Germinal center (tissue), 1 donor: Measurements from ENCODE around the gene MYO1D.
"Not testable (repeated sequence)": the region's sequence is repeated elsewhere in the genome, so short reads cannot be mapped to it uniquely, and the experiment has no call there.

ENCODE experiments used
- DNase-seq: peaks from one replicate; pipeline ENCODE4 v3.0.0; 2012; ENCODE audit warnings: mixed read lengths, low spot score

The MYO1D gene

DNA sequence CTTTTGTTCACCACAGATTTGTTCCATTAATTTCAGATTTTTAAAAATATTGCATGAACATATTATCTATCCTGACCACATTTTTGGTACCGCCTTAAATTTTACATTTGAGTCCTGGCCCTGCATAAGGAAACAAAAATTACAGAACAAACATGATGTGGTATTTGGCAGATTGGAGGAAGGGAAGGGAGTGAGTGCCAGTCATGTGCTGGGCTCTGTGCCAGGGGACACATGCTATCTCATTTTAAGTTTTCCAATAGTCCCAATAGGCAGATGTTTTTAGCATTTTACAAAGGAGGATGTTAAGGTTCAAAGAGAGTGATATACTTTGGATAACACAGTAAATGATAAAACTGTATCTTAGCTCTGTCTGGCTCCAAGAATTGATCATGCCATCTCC lies 205.0 kb downstream of the MYO1D start:
- DNase-seq, result no peak

DNA sequence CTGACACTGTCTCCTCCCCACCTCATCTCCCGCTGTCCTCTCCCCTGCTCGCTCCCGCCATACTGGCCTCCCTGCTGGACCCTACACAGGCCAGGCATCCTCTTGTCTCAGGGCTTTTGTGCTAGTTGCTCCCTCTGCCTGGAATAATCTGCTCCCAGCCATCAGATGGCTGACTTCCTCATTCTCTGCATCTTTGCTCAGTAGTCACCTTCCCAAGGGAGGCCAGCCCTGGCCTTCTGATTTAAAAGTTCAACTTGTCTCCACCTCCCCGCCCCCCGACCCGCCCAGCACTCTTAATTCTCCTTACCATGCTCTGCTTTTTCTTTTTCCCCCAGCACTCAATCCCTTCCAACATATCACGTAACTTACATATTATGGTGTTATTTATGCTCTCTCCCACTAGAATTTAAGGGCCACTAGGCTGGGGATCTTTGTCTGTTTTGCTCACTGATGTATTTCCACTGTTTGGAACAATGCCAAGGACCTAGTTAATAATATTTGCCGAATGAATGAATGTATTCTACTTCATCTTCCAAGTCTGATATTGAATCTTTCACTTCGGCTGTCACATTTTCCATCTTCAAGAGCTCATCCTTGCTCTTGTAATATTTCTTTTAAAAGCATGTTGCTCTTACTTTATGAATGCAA lies 211.9 kb downstream of the MYO1D start:
- no peak for DNase-seq

DNA sequence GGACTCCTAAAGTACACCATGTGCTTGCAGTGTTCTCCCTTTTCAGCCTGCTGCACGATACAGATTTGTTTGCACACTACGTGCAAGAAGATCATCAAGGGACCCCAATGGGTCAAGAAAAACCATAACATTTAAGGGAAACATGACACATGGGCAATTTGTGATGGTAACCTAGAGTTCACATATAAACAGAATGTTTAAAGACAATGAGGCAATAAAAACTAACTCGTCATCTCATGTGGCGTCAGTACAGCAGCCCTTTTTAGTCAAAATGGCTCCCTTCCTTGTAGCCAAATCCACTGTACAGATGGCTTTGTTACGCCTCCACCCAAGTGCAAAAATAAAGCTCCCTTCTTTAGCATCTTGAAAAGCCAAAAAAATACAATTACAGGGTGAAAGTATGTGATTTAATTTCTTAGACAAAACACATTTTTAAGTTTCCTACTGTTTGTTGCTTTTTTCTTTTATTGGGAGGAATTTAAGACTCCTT lies 216.4 kb downstream of the MYO1D start:
- no peak for DNase-seq

DNA sequence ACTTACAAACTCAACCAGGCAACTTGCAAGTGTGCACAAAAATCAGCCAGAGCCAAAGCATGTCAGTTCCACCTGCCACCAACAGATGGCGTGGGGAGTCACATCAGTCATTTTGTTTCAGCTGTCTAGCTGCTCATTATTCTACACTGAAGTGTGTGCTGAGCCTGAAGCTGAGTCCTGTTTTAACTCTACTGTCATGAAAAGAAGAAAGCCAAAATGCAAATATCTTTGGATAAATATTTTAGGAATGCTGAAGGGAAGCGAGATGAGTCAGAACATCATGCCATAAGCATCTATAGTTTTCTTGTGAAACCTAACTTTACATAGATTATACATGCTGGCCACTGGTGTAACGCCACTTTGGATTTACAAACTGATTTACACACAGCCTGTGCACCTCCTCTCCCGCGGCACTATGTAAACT lies 217.5 kb downstream of the MYO1D start:
- DNase-seq, result peak; percentile 78

DNA sequence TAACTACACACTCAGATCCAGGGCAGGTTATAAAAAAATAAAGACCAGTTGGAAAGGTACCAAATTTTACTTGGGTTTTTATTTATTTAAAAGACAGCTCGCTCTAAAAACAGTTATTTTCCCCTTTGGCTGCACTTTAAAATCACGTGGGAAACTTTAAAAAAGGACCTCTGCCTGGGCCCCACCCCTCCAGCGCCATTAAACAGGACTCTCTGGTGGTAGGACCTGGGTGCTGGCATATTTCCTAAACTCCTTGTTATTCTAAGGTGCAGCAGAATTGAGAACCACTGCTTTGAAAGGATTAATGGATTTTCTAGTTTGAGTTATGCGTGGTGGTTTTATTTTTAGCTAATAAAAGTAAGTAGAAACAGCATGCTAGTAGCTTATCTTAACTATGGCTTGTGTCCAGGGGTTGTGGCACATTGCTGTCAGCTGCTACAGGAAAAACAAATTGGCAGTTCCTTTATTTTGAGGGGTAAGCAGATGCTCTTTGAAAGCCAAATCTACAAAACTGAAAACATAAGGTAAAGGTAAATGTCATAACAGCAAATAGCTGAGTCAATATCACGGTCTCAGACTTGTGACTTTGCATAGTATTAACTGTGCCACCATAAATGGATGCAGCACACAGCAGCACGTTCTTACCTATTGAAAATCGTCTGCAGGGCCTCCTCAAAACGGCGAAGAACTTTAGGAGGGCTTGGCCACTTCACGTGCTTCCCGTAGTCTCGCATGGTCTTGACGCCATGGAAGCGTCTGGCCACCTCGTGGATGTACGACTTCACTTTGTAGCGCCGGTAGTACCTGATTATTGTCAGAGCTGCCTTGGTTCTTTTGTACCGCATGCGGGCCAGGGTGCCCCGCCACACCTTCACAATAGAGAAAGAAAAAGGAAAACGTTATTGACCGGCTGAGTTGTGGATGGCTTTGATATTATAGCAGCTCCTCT lies 218.2 kb downstream of the MYO1D start:
- no peak for DNase-seq

DNA sequence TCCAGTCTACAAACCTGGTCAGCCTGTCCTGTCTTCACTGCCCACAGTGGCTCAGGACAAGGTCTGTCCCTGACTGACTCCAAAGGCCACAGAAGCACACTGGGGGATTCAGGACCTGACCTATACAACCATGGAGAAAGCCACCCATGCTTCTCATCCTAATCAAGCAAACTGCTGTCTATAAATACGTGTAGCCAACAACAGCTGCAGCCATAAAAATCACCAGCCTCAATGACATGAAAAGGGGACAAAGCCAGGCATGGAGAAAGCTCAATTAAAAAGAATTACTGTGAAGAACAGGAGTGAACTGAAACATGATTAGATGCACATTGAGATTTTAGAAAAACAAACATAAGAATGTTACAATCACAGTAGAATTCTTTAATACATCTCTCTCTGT lies 220.0 kb downstream of the MYO1D start:
- DNase-seq, result no peak

DNA sequence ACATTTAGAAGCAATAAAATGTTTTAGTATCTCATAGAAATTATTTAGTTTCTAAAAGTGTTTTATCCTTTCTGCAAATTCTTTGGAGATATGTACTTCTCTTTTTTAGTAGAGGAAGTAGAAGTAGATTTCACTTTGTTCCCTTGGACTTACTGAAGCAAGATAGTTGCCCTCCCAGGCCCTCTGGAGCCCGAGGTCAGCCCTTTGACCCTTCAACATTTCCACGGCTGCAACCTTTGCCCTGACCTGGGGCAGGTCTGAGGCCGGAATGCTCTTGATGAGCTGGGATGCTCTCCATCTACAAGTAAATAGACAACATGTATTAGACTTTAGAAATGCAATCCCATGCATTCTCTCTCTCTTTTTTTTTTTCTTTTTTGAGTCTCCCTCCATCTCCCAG lies 222.6 kb downstream of the MYO1D start:
- no peak for DNase-seq

DNA sequence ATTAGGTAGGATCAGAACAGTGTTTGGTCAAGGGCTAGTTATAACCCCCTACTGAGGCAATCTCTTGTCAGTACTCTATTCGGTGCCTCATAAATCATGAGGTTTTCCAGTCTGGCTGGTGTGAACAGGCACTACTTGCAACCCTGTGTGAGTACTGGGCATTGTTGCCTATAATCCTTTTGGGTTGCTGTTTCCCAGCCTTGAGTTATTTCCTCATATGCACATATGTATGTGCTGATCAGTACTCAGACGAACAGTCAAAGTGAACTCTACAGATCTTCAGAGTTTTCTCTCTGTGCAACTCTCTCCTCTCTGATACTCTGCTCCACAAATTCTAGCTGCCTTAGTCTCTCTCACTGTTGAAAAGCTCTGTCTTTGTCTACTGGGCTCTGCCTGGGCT lies 225.8 kb downstream of the MYO1D start:
- DNase-seq, result no peak

DNA sequence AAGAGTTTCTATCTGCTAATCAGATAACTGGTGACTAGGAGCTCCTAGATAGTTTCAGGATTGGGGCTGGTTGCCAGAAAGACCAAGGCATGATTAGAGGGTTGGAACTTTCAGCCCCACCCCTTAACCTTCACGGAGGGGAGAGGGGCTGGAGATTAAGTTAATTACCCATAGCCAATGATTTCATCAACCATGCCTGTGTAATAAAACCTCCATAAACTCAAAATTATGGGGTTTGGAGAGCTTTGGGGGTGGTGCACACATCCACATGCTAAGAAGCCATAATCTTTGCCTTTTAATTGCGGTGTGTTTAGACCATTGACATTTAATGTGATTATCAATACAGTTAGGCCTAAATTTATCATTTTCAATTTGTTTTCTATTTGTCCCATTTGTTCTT lies 228.5 kb downstream of the MYO1D start:
- no peak for DNase-seq

DNA sequence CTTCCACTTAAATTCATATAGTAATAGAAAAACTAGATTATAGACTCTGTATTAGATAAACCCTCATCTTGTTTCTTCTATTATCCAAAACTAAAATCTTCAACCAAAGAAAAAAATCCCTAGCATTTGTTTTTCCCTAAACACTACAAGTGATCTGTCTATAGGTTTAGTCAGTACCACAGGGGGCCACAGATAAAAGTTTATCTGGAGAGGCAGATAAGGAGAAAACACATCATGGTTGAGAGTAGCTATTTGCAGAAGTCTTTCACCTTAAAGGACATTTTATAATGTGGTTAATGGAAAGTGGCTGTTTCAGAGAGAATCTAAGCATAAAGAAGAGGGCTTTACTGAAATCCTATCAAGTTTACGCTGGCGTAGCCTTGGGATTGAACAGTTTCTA lies 230.0 kb downstream of the MYO1D start:
- no peak for DNase-seq

DNA sequence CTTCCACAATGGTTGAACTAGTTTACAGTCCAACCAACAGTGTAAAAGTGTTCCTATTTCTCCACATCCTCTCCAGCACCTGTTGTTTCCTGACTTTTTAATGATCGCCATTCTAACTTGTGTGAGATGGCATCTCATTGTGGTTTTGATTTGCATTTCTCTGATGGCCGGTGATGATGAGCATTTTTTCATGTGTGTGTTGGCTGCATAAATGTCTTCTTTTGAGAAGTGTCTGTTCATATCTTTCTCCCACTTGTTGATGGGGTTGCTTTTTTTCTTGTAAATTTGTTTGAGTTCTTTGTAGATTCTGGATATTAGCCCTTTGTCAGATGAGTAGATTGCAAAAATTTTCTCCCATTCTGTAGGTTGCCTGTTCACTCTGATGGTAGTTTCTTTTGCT lies 235.4 kb downstream of the MYO1D start:
- not testable (repeated sequence) for DNase-seq

DNA sequence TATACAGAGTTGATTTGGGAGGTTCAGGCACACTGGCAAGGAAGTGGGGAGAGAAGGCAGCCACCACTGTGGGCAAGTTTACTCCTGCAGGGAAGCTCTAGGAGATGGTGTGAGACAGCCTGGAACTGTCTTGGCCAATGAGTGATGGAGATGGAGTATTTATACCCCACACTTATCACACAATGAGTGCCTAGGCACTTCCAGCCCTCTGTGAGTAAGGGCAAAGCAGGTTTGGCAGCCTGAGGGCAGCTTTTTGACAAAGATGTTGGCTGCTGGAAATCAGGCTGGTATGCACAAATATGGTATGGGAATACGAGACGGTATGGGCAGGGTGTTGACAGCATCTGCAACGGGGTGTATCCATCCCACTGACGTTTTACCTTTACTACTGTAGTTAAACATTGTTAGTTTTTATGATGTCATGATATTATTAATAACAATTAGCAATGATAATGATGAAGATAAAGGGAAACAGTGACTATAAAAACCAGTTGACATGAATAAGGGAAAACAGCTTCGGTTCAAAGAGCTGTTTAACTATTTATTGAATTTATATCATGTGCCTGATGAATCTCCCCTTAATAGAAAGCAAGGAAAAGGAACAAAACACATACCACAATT lies 240.2 kb downstream of the MYO1D start:
- DNase-seq, result no peak

DNA sequence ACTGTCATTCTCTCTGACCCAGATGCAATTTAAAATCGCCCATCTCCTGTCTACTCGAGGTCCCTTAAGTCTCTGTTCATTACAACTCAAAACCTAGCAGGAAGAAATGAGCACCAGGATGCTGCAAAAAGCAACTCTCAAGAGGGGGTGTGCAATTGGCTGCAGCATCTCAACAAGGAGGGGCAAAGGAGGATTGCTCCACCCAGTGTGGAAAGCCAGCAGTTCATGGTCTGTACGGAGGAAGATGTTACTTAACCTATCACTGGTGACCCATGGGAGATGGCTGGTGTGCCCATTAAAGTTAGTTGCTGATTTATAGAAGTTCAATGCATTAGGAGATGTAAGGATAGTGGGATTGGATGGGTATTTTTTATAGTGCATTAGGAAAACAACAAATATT lies 242.8 kb downstream of the MYO1D start:
- DNase-seq, result no peak

DNA sequence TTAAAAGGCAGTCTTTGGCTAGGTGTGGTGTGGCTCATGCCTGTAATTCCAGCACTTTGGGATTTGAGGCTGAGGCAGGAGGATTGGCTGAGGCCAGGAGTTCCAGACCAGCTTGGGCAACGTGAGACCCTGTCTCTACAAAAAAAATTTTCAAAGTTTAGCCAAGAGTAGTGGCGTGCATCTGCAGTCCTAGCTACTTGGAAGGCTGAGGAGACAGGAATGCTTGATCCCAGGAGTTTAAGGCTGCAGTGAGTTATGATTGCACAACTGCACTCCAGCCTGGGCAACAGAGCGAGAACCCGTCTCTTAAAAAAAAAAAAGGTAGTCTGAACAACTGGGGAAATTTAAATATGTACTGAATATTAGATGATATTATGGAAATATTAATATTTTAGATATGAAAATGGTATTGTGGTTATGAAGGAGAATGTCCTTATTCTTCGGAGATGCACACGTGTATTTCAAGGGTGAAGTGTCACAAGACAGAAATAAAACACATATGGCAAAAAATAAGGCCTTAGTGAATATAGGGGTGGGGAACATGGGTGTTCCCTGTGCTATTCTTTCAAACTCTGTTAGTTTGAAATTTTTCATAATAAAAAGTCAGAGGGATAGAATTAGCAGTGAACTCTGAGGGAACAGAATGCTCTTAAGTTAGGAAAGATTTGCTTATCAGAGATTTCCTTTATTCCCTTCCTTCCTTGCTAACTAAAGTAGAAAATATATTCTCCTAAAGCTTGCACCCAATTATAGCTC lies 245.4 kb downstream of the MYO1D start:
- no peak for DNase-seq

DNA sequence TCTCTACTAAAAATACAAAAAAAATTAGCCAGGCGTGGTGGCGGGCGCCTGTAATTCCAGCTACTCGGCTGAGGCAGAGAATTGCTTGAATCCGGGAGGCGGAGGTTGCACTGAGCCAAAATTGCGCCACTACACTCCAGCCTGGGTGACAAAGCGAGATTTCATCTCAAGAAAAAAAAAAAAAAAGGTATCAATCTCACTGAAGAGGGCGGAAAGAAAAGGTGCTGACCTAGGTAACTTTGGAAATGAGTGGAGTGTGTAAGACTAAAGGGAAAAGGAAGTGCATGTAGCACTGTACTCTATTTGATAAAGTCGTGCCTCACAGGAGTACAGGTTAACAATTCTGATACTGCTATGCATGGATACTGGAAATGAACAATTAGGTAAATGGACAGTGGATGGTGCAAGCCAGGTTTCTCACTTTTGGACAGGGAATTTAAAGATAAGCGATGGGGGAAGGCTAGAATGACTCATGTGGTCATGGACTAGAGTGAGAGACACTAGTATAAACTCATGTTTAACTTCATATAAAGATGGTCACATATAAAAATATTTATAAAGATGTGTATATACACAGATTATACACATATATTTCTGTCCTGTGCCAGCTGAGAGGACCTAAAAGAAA lies 247.2 kb downstream of the MYO1D start:
- no peak for DNase-seq

DNA sequence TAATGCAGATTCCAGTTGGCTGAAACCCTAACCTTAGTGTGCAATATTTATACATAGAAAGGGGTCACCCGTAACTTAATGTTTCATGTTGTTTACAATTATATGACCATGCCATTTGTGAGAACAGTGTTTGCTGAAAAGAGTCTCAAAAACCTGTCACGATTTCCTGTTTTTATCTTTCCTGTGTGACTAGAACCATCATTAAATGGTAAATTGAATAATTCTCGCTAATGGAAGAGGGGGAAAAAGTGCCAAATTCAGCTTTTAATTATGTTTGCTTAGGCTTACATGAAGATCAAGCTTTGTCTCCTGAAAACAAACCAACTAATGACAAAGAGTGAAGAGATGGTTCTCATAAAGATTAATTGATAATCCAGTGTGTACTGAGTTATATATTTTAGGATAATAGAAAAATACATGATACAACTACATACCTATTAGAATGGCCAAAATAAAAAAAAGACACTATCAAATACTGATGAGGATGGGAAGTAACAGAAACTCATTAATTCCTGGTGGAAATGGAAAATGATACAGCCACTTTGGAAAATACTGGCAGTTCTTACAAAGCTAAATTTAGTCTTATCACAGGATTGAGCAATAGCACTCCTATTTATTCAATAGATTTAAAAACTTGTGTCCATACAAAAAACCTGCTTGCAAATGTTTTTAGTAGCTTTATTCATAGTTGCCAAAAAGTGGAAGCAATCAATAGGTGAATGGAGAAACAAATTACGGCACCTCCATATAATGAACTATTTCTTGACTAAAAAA lies 248.5 kb downstream of the MYO1D start:
- no peak for DNase-seq

DNA sequence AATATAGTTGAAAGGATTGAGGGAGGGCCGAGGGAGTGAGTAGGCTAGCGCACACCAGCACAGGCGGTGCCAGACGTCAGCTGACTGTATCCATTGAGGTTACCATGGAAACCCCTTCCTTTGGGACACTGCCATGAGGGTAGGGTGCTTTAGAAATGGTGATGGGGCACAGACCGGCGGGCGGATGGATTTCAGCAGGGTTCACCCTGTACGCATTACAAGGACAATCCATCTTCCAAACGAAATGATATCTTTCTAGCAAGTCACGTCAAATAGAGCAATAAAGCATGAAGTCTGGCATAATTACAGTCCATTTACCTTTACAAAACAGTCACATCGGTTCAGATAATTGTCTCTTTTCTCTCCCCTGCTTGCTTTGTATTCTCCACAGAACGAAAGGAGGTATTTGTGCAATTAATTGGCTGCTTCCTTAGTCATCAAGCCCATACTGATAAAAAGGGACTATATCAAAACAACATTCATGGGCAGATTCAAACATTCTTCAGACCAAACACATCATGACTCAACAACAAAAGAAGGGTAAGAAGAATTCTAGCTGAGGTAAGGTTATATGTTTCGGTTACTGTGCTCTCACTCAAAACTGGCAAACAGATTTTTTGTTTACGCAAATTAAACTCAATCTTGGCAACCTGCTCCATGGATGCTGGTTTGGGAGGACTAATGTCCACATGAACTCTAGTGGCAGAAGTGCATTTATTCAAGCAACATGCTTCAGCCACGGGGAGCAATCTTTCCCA lies 249.5 kb downstream of the MYO1D start:
- no peak for DNase-seq

DNA sequence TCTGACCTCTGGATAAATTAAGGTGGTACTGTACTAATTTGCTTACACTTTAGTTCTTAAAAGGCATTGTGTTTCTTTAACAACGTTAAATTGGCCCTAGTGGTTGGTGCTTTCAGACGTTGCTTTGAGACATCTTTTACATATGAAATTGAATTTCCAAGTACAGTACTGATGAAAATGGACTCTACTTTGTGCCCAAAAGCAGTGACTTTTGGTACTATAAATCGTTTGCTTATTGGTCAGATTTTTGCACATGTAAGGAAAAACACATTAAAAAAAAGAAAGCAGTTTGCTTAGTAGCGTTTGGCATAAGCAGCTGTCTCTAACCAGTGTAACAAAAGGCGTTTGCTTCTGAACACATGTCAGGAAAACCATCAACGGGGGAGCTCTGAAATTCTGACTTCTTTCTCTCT lies 250.5 kb downstream of the MYO1D start:
- DNase-seq, result no peak

DNA sequence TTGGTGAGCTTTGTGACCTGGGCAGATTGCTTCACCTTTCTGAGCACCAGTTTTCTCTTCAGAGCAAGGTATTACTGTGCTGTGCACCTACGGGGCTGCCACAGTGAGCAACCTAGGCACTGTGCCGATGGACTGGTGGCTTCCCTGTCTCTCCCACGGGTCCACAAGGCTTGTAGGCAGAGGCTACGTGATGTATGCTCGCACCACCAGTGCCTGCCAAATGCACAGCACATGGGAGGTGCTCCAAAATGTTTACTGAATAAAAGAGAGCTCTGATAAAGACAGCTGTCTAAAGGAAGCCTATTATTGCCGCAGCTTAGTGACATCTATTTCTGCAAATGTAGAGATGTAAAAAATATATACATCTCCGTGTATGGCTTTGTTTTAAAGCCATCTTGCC lies 251.0 kb downstream of the MYO1D start:
- no peak for DNase-seq

DNA sequence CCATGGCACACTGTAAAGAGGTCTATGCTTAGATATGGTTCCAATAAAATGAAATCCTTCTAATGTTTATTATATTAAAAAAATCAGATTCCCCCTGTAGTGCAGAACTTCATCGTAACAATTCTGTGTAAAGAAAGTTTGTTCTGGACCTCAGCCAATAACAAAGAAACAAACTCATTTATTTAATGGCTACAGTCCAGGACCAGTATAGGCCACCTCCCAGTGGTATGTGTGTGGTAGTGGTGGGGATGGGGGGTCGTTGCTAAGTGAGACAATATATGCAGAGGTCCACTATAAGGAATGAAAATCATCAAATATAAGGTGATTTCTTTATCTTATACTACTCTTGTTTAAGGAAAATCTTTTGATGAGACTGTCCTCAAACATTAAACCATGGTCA lies 253.7 kb downstream of the MYO1D start:
- DNase-seq, result no peak
